Brain microvascular endothelial cell (primary cell): Measurements from ENCODE around the gene FLRT1.

Source experiments
- DNase-seq: peaks from one replicate; pipeline ENCODE4 v3.0.0-alpha.2; 2020
- H3K27ac ChIP-seq: fragments of 250-450 bp; sonication (Bioruptor Pico); 2 replicates; pipeline ENCODE4 v1.5.1; 2020; ENCODE audit warnings: mild to moderate bottlenecking, moderate library complexity
- H3K27me3 ChIP-seq: fragments of 250-450 bp; sonication (Bioruptor Pico); replicated peaks from 2 replicates; pipeline ENCODE4 v1.5.1; 2020; ENCODE audit warnings: mild to moderate bottlenecking
- H3K36me3 ChIP-seq: fragments of 250-450 bp; sonication (Bioruptor Pico); replicated peaks from 2 replicates; pipeline ENCODE4 v1.5.1; 2020; ENCODE audit warnings: mild to moderate bottlenecking
- H3K4me3 ChIP-seq: 2 replicates; pipeline ENCODE4 v1.5.1; 2011; ENCODE audit warnings: low read depth, mild to moderate bottlenecking, control low read depth, low read length, moderate library complexity
- in situ Hi-C: cut with HindIII; loops from 2 replicates; pipeline ENCODE4 v1.10.0; 2017; ENCODE audit warnings: low sequenced_read_pairs, low pct_ligation_motif_present
- TF ChIP-seq, protein P1 (sequence below): IDR thresholded peaks from 2 replicates; pipeline ENCODE4 v1.5.1; 2011; ENCODE audit warnings: low read depth, mild to moderate bottlenecking, moderate library complexity, low read length, control low read depth, inconsistent platforms; ENCODE audit errors: missing control alignments

The FLRT1 gene

DNA sequence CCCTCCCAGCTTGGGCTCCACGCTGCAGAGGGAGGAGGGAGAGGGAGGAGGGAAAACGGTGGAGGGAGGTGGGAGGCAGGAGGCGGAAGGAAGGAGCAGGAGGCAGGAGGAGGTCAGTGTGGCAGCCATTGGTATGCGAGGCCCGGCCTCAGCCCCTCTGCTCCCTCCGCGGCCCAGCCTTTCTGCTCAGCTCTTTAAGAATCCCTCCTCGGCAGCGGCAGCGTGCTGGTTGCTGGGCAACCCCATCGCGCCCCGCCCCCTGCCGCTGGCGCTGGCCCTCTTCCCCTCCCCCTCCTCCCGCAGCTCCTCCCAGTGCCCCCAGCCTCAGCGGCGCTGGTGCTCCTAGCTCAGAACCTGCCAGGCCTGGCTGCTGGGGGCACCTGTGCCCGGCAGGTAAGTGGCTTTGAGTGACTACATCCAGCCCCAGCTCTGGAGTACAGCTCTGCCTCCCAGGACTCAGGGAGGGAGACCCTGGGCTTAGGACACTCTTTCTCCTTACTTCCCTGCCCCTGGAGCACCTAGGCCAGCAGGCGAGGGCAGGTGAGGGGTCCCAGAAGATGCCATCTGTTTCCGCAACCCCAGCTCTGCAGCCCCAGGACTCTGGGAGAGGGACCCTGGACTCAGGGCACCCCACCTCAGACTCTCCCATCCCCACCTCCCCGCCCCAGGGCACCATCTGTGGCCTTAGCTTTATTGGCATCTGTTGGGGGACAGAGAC, 7.2 kb upstream of the FLRT1 start:
- Histone ChIP-seq H3K27ac (no peak overlapping the region), H3K36me3 (no peaks in the 10 kb centered on the region), H3K27me3 (no peaks in the 10 kb centered on the region), H3K4me3 (no peak overlapping the region)
- TF ChIP-seq, protein P1, sequence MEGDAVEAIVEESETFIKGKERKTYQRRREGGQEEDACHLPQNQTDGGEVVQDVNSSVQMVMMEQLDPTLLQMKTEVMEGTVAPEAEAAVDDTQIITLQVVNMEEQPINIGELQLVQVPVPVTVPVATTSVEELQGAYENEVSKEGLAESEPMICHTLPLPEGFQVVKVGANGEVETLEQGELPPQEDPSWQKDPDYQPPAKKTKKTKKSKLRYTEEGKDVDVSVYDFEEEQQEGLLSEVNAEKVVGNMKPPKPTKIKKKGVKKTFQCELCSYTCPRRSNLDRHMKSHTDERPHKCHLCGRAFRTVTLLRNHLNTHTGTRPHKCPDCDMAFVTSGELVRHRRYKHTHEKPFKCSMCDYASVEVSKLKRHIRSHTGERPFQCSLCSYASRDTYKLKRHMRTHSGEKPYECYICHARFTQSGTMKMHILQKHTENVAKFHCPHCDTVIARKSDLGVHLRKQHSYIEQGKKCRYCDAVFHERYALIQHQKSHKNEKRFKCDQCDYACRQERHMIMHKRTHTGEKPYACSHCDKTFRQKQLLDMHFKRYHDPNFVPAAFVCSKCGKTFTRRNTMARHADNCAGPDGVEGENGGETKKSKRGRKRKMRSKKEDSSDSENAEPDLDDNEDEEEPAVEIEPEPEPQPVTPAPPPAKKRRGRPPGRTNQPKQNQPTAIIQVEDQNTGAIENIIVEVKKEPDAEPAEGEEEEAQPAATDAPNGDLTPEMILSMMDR = no peak
- DNase-seq = no peak
- in situ Hi-C loops = no loop called here

DNA sequence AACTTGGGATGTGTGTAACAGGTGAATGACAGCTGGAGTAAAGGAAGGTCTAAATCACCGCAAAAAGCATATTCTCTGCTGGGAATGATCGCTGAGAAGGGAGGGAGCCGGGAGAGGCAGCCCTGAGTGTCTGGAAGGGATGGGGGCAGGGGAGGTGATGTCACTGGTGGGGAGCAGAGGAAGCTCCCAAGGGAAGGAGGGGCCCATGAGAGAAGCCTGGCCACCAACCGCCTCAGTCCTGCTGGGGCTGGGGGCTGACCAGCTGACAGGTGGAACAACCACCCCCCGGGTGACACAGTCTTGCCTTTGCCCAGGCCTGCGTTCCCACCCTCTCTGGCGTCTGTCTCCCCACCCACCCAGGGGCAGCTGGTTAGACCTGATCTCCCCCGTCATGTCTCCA, 6.0 kb upstream of the FLRT1 start:
- TF ChIP-seq, protein P1 = no peak
- H3K27me3 ChIP-seq = peaks cover 4% of the 10 kb centered on the region
- no peak for DNase-seq
- H3K27ac ChIP-seq = no peak overlapping the region
- no peak overlapping the region for H3K4me3 ChIP-seq
- in situ Hi-C loops = no loop called here
- H3K36me3 ChIP-seq = no peaks in the 10 kb centered on the region

DNA sequence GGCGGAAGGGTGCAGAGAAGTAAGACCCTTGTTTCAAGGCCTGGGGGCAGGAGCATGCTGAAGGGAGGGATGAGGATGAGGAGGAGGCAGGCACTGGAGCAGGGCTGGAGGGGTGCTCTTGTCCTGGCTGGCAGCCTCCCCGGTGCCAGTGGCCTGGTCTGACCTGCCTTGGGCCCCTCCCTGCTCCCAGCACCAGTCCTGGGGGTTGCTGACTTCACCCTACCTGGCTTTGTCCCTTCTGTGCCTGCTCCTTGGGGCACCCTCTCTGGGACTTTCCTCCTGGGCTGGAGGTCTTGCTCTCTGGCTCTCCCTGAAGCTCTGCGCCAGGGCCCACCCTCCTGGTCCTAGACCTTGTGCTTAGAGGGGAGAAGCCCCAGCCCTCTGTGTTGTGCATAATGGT, 4.7 kb upstream of the FLRT1 start:
- DNase-seq = no peak
- TF ChIP-seq, protein P1 = no peak
- in situ Hi-C loops = no loop called here
- Histone ChIP-seq H3K27ac (no peak overlapping the region), H3K27me3 (peaks cover 9% of the 10 kb centered on the region), H3K4me3 (no peak overlapping the region), H3K36me3 (no peaks in the 10 kb centered on the region)

DNA sequence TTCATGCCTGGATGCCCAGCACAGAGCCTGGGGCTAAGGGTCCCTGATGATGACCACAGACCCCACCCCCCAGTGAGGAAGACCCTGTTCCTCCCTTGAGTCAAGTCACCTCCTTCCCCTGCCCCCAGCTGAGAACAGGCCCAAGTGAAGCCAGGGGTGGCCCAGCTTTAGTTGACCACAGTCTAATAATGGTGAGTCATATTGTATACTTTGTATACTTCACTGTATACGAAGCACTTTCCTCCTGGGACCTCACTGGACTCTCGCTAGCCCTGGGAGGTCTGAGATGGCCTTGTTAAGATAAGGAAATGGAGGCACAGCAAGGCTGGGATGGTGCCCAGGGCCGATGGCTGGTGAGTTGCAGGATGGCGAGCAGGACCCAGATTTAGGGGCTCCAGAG, 3.7 kb upstream of the FLRT1 start:
- in situ Hi-C loops = no loop called here
- Histone ChIP-seq H3K27me3 (peaks cover 14% of the 10 kb centered on the region), H3K4me3 (no peak overlapping the region), H3K27ac (no peak overlapping the region), H3K36me3 (no peaks in the 10 kb centered on the region)
- peak; percentile 38 for DNase-seq
- TF ChIP-seq, protein P1 = no peak

DNA sequence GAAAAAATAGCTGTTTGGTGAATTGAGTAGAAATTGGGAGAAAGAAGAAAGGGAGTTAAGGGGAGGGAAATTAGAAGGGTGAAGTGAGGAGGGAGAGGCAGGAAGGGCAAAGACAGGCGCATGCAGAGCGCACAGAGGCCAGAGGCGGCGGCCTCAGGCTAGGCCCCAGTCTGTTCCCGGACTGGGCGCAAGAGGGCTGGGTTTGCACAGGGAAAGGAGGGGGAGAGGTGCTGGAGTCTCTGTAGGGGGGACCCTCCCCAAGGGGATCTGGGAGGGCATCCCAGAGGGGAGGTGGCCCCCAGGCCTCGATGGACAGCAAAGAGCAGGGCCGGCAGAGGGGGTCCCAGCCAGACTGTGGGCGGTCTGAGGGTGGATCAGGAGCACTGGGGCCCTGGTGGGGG, 1.3 kb upstream of the FLRT1 start:
- H3K36me3 ChIP-seq = no peaks in the 10 kb centered on the region
- no peak overlapping the region for H3K27ac ChIP-seq
- in situ Hi-C loops = no loop called here
- H3K27me3 ChIP-seq = peaks cover 15% of the 10 kb centered on the region
- TF ChIP-seq, protein P1 = peak; percentile 8
- no peak overlapping the region for H3K4me3 ChIP-seq
- no peak for DNase-seq

DNA sequence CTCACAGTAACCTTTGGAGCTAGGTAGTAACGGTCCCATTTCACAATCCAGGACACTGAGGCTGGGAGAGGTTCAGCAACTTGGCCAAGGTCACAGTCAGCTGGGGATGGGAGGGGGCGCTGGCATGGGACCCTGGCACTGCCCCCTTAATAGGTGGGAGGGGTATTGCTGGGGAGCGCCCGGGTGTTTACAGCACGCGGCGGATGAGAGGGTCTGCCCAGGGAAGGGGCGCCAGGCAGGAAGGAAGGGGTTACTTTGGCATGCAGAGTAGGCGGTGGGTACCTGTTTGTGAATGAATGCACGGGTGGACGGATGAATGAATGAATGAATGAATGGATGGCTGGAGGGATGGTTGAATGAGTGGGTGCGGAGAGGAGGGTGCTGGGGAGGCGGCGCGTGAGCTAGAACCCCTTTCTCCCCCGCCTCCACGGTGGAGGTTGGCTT, 628 bp upstream of the FLRT1 start:
- Histone ChIP-seq H3K4me3 (no peak overlapping the region), H3K27me3 (peaks cover 16% of the 10 kb centered on the region), H3K27ac (no peak overlapping the region), H3K36me3 (no peaks in the 10 kb centered on the region)
- TF ChIP-seq, protein P1 = no peak
- in situ Hi-C loops = no loop called here
- DNase-seq = no peak
